ACHN (cell line): ENCODE data around the gene KLK6.

Experiments
- DNase-seq: peaks from one replicate; pipeline ENCODE4 v3.0.0-alpha.2; 2015
- in situ Hi-C: cut with HindIII; loops from 2 replicates; pipeline ENCODE4 v1.10.0; 2017; ENCODE audit warnings: low sequenced_read_pairs, low pct_ligation_motif_present, low pct_unique_long_range_greater_than_20kb

The KLK6 gene

DNA sequence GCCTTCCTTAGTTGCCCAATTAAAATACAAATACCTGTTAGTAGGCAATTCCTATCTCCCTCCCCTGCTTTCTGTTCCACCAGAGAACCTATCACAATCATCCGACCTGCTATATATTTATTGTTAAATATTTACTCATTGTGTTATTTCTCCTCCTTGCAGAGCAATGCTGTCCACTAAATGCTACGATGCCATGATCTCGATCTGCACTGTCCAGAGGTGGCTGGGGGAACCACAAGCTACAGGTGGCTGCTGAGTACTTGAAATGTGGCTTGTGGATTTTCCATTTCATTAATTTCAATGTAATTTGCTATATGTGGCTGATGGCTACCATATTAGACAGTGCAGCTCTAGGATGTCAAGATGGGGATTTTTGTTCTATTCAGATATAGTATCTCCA, 5.1 kb downstream of the KLK6 start:
- in situ Hi-C loops = no loop called here

GRCh38 chr19:50963381-50963780, 6.0 kb downstream of the KLK6 start:
- DNase-seq = no peak
- in situ Hi-C loops = no loop called here

More for the DNA sequence above, 5.1 kb downstream of the KLK6 start:
- no peak for DNase-seq

DNA sequence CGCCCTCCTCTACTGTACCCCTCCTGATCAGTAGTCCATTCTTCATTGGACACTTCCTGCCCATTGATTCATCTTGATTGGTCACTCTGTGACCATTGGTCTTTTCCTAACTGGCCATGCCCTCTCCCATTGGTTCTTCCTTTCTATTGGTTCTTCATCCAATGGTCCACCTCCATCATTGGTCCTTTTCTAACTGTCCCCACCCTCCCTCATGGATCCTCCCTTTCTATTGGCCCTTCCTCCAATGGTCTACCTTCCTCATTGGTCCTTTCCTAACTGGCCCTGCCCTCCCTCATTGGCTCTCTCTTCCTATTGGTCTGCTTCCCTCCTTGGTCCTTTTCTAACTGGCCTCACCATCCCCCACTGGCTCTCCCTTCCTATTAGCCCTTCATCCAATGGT, 7.1 kb downstream of the KLK6 start:
- no peak for DNase-seq
- in situ Hi-C loops = no loop called here

DNA sequence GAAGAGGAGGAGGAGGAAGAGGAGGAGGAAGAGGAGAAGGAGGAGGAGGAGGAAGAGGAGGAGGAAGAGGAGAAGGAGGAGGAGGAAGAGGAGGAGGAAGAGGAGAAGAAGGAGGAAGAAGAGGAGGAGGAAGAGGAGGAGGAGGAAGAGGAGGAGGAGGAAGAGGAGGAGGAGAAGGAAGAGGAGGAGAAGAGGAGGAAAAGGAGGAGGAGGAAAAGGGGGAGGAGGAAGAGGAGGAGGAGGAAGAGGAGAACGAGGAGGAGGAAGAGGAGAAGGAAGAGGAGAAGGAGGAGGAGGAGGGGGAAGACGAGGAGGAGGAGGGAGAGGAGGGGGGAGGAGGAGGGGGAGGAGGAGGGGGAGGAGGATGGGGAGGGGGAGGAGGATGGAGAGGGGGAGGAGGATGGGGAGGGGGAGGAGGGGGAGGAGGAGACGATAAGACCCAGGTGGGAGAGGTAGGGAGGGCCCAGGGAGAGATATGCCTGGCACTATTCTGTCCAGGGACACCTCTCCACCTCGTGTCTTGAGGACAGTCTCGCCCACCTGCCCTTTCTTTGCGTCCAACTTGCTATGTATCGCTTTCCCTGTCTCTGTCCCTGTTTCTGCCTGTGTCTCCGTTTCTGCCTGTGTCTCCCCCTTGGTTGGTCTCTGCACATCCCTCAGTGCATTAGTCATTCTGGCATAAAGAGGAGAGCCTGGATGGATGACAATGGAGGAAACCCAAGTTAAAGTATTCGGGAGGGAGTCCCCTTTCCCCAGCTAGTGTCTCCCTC, 9.5 kb downstream of the KLK6 start:
- in situ Hi-C loops = no loop called here
- DNase-seq = no peak

GRCh38 chr19:50957587-50957986, 11.8 kb downstream of the KLK6 start:
- in situ Hi-C loops = no loop called here

GRCh38 chr19:50952910-50953309, 16.5 kb downstream of the KLK6 start, which contains the start of gene KLK5:
Gene KLK5, minus strand, starts transcription at chr19:50953038. Its CDS starts 381 bp downstream, at chr19:50952657.
- DNase-seq = no peak
- in situ Hi-C loops = no loop called here

More at GRCh38 chr19:50957587-50957986, 11.8 kb downstream of the KLK6 start:
- DNase-seq = no peak

DNA sequence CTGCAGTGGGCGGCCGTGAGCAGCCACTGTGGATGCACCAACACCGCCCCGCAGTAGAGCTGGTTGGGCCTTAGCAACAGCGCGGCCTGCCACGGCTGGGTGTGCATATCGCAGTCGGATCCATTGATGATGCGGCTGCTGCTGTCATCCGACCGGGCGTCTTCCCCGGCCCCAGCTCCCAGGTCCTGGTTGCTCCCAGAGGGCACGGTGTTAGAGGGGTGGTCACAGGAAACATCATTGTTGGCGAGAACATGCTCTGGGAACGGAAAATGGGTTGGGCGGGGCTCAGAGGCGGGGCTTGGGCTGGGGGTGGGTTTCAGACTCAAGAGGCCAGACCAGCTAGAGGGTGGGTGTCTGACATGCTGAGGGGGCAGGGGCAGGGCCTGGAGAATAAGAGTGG, 19.5 kb downstream of the KLK6 start:
- DNase-seq = no peak
- in situ Hi-C loops = no loop called here

DNA sequence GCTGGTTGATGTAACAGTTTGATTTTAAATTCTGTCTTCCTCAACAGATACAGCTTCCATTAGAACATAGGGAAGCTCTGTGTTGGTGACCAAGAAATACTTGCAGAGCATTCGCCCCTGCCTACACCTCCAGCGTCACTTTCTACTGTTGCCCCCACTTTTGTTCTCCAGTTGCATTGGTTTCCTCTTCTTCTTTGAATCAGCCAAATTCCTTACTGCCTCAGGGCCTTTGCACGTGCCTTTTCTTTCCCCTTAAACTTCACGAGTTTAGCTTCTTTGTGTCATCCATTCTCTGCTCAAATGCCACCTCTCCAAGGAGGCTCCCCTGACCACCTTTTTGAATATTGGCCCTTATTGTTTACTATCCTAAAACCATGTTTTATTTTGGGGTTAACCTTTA, 22.3 kb downstream of the KLK6 start:
- DNase-seq = no peak
- in situ Hi-C loops = no loop called here

GRCh38 chr19:50944795-50945194, 24.6 kb downstream of the KLK6 start:
- no peak for DNase-seq
- in situ Hi-C loops = no loop called here

DNA sequence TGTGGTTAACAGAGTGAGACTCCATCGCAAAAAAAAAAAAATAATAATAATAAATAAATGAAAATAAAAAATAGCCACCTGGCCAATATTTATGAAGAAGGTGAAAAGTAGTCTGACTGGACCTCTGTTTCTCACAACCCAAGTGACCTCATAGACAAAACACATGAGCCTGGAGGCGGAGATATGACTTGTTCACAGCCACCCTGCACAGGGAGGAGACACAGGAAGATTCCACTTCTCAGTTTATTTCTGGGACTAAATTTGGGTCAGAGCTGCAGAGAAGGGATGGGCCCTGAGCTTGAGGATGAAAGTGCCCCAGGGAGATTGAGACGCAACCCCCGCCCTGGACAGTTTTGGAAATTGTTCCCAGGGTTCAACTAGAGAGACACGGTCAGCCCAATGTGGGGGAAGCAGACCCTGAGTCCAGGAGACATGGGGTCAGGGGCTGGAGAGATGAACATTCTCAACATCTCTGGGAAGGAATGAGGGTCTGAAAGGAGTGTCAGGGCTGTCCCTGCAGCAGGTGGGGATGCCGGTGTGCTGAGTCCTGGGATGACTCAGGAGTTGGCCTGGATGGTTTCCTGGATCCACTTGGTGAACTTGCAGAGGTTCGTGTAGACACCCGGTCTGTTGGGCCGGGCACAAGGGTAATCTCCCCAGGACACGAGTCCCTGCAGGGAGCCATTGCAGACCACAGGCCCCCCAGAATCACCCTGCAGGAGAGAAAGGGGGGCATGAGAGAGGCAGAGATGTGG, 26.1 kb downstream of the KLK6 start:
- in situ Hi-C loops = no loop called here

GRCh38 chr19:50939596-50939995, 29.8 kb downstream of the KLK6 start:
- in situ Hi-C loops = no loop called here
- no peak for DNase-seq

More for the DNA sequence above, 26.1 kb downstream of the KLK6 start:
- no peak for DNase-seq

- in situ Hi-C loops = no loop called here
- DNase-seq = no peak
Observed at GRCh38 chr19:50933640-50934039, 35.8 kb downstream of the KLK6 start.

GRCh38 chr19:50932690-50933083, 36.7 kb downstream of the KLK6 start:
- DNase-seq = no peak
- in situ Hi-C loops = no loop called here

GRCh38 chr19:50932018-50932689, 37.2 kb downstream of the KLK6 start:
- DNase-seq = no peak
- in situ Hi-C loops = no loop called here

GRCh38 chr19:50931023-50931422, 38.4 kb downstream of the KLK6 start:
- no peak for DNase-seq
- in situ Hi-C loops = no loop called here

GRCh38 chr19:50928831-50929230, 40.6 kb downstream of the KLK6 start:
- in situ Hi-C loops = no loop called here
- no peak for DNase-seq

DNA sequence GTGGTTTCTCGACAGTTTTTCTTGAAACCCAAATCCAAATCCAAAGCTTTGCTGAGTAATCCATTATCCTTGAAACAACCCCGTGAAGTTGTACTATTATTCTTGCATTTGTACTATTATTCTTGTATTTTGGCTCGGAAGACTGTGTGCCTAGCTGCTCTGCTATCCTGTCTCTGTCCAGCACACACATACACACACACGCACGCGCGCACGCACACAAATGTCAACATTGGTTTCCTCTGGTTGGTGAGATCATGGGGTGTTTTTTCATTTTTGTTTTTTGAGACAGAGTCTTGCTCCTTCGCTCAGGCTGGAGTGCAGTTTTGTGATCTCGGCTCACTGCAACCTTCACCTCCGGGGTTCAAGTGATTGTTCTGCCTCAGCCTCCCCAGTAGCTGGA, 43.2 kb downstream of the KLK6 start:
- no peak for DNase-seq
- in situ Hi-C loops = no loop called here

DNA sequence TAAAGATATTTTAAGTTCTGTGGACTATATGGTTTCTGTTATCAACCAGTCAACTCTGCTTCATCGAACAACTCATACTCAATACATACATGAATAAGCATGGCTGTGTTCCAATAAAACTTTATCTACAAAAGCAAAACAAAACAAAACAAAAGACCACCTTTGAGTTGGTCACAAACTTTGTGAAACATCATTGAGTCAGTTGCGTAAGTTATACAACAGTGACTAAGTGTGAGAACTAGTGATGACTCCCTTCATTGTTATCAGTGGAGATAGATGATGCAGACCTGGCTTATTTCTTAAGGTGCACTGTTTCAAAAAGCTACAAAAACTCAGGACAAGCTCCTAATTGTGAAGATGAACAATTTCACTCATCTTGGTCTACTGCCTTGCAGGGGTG, 43.7 kb downstream of the KLK6 start:
- DNase-seq = no peak
- in situ Hi-C loops = no loop called here

GRCh38 chr19:50924586-50924985, 44.8 kb downstream of the KLK6 start:
- no peak for DNase-seq
- in situ Hi-C loops = no loop called here
